ENCODE measurements around the gene COLGALT1. TPM values are rescaled to one million over a fixed set of nuclear protein-coding genes. Genes with fewer than 3 reads are reported as not detected.

The COLGALT1 gene
- total RNA-seq, 1 experiment from 2014 or later: 48.5 TPM

GRCh38 chr19:17555929-17556813, 722 bp downstream of the COLGALT1 start:
- no peak overlapping the region for H2BK20ac ChIP-seq (ENCODE audit: low read depth, low read length, poor library complexity, severe bottlenecking)
- no CpG with 5 or more reads among the region's 46 CpGs for WGBS (ENCODE audit: extremely low coverage, insufficient read length, low lambda C conversion rate)
- H3K9ac ChIP-seq (ENCODE audit: extremely low read depth, insufficient read length, low read length): no peak overlapping the region
- H3K9me3 ChIP-seq (ENCODE audit: control insufficient read depth, low read depth, low read length): no peaks in the 10 kb centered on the region
- Mint-ChIP-seq H3K27me3 (ENCODE audit: low read depth) (peaks cover 6% of the 10 kb centered on the region), H3K4me3 (peak overlapping the region; percentile 69 to 84), H3K36me3 (ENCODE audit: insufficient read depth in 1 of 3, low read depth in 3 of 3) (peaks cover 11 to 19% (median 16%) of the 10 kb centered on the region in 3 experiments; a peak in 6 of 7 replicates), H3K27ac (no peak overlapping the region), H3K9me3 (no peaks in the 10 kb centered on the region), H3K4me1 (peaks cover 12 to 14% of the 10 kb centered on the region in 2 experiments)
- no peaks in the 10 kb centered on the region for H3K79me1 ChIP-seq (ENCODE audit: insufficient read depth, low read depth, low read length, poor library complexity, severe bottlenecking)
- no peak overlapping the region for H3K14ac ChIP-seq (ENCODE audit: insufficient read depth, low read length)
- H3K27ac ChIP-seq (ENCODE audit: insufficient read length, low read depth, low read length): no peak overlapping the region
- H3K23ac ChIP-seq (ENCODE audit: insufficient read length, low read depth, low read length): no peak overlapping the region
- H4K91ac ChIP-seq (ENCODE audit: insufficient read length, low read depth, low read length): no peak overlapping the region
- H3K27me3 ChIP-seq (ENCODE audit: insufficient read depth, low read length): no peaks in the 10 kb centered on the region
- no peak overlapping the region for H4K8ac ChIP-seq (replicated peaks; ENCODE audit: insufficient read length, low read depth, low read length)
- H3T11ph ChIP-seq (ENCODE audit: low read length): no peak overlapping the region
- peaks cover 3% of the 10 kb centered on the region for H4K20me1 ChIP-seq (ENCODE audit: control insufficient read depth, insufficient read depth, insufficient read length)
- no peak overlapping the region for H2AFZ ChIP-seq (ENCODE audit: low read length)
- H2BK120ac ChIP-seq (ENCODE audit: low read depth, low read length, poor library complexity, severe bottlenecking): no peak overlapping the region
- H3K4me1 ChIP-seq (ENCODE audit: insufficient read depth, low read length): no peaks in the 10 kb centered on the region; the same call in 1 of the 2 replicates
- H3K4me2 ChIP-seq (ENCODE audit: insufficient read depth, insufficient read length, low read length): peak overlapping the region; percentile 39
- DNase-seq: peak; percentile 76
- no peak overlapping the region for H2BK15ac ChIP-seq (ENCODE audit: low read depth, low read length)
- H3K18ac ChIP-seq (ENCODE audit: insufficient read length, low read depth, low read length): no peak overlapping the region
- TF ChIP-seq CTCF (conservative IDR thresholded peaks at IDR 0.05): no peak
- H2BK12ac ChIP-seq (ENCODE audit: insufficient read length, low read depth, low read length): no peak overlapping the region
- no peak overlapping the region for H3K4ac ChIP-seq (ENCODE audit: low read depth, low read length)
- H2AK5ac ChIP-seq (ENCODE audit: insufficient read length, low read length): no peak overlapping the region
- no peak overlapping the region for H2BK5ac ChIP-seq (ENCODE audit: insufficient read length, low read length)
- H3K79me2 ChIP-seq (ENCODE audit: insufficient read depth, low read length): no peaks in the 10 kb centered on the region
- H3K23me2 ChIP-seq (ENCODE audit: insufficient read length, low read depth, low read length, poor library complexity, severe bottlenecking): peaks cover 8% of the 10 kb centered on the region
- H4K5ac ChIP-seq (ENCODE audit: insufficient read length, low read depth, low read length): no peak overlapping the region
- H3K56ac ChIP-seq (ENCODE audit: insufficient read length, low read depth, low read length): no peak overlapping the region
